HepG2 (cell line): Measurements from ENCODE around the gene EPHX1. TPM values are rescaled to one million over a fixed set of nuclear protein-coding genes. Genes with fewer than 3 reads are reported as not detected.

Experiments used
- CREB1 ChIP-seq, 2 experiments: fragments of 450-650 bp in 1 of 2; IDR thresholded peaks; 2 replicates each; pipeline ENCODE4 v1.6.1; 2016 to 2017; ENCODE audit warnings: control low read depth in 1 of 2, mild to moderate bottlenecking in 1 of 2, missing compliant biosample characterization in 1 of 2, missing genetic modification characterization in 1 of 2
- HNF4A ChIP-seq: sonication (generic); formaldehyde crosslinking; IDR thresholded peaks from 2 replicates; pipeline ENCODE4 v1.4.0; 2020; ENCODE audit warnings: missing genetic modification reagents
- KAT7 ChIP-seq: IDR thresholded peaks from 2 replicates; pipeline ENCODE4 v1.6.1; 2018; ENCODE audit warnings: borderline replicate concordance, missing compliant biosample characterization
- KLF6 ChIP-seq: IDR thresholded peaks from 2 replicates; pipeline ENCODE4 v1.8.0; 2016; ENCODE audit warnings: missing biosample characterization, missing genetic modification reagents
- NR2F2 ChIP-seq: IDR thresholded peaks from 2 replicates; pipeline ENCODE4 v1.6.1; 2012; ENCODE audit warnings: low read depth, inconsistent platforms, borderline replicate concordance
- PCBP1 ChIP-seq: fragments of 200-400 bp; formaldehyde crosslinking; IDR thresholded peaks from 2 replicates; pipeline ENCODE4 v1.6.1; 2017; ENCODE audit warnings: mild to moderate bottlenecking, low read depth, low read length, borderline replicate concordance
- TCF7L2 ChIP-seq: IDR thresholded peaks from 2 replicates; pipeline ENCODE4 v1.6.1; 2011; ENCODE audit warnings: mild to moderate bottlenecking, low read depth, low read length, moderate library complexity
- ZMYM3 ChIP-seq: sonication (generic); formaldehyde crosslinking; IDR thresholded peaks from 2 replicates; pipeline ENCODE4 v1.5.1; 2020; ENCODE audit warnings: mild to moderate bottlenecking, missing genetic modification reagents
- polyA plus RNA-seq, 8 experiments: library from polyadenylated mRNA; depleted of rRNA in 3 of 8; stranded (reverse) in 7 of 8; unstranded in 1 of 8; fragments of >200 nt; fragmentation: Illumina TruSeq in 4 of 8; extraction: Trizol in 4 of 8; gene quantifications; 2 replicates each; pipeline versions ENCODE4 v1.2.1 to v1.2.3, GENCODE V29; 2011 to 2016; ENCODE audit warnings: low read depth in 4 of 8, missing spikeins in 1 of 8, mixed read lengths in 1 of 8; ENCODE audit not compliant: insufficient read depth in 1 of 8
- total RNA-seq, 5 experiments: library from RNA; depleted of rRNA; stranded (reverse); fragments of >200 nt; fragmentation: Illumina TruSeq; extraction: Trizol; gene quantifications; 2 replicates each; pipeline ENCODE4 v1.2.3, GENCODE V29; 2016; ENCODE audit warnings: low read depth in 1 of 5
- TF ChIP-seq, protein P1 (sequence below), 2 experiments: fragments of 450-650 bp in 1 of 2; sonication (generic) in 1 of 2; formaldehyde crosslinking; IDR thresholded peaks; 2 replicates each; pipeline versions ENCODE4 v1.5.0 to v1.8.0; 2020 to 2022; ENCODE audit warnings: mild to moderate bottlenecking in 1 of 2, missing genetic modification reagents in 1 of 2
- TF ChIP-seq, protein P2 (sequence below): sonication (generic); formaldehyde crosslinking; IDR thresholded peaks from 2 replicates; pipeline ENCODE4 v1.5.1; 2020; ENCODE audit warnings: mild to moderate bottlenecking, missing genetic modification reagents, moderate library complexity
- TF ChIP-seq, protein P3 (sequence below): sonication (generic); formaldehyde crosslinking; IDR thresholded peaks from 2 replicates; pipeline ENCODE4 v1.5.0; 2020; ENCODE audit warnings: missing genetic modification reagents
- TF ChIP-seq, protein P4 (sequence below): conservative IDR thresholded peaks from 2 replicates; pipeline ENCODE4 v1.6.1; 2018; ENCODE audit warnings: missing genetic modification reagents
- TF ChIP-seq, protein P5 (sequence below): sonication (generic); formaldehyde crosslinking; IDR thresholded peaks from 2 replicates; pipeline ENCODE4 v1.9.0; 2021; ENCODE audit warnings: missing genetic modification reagents, borderline replicate concordance
- TF ChIP-seq, protein P6 (sequence below): IDR thresholded peaks from 2 replicates; pipeline ENCODE4 v1.6.1; 2012; ENCODE audit warnings: low read depth, low read length, improper control_type of control experiment

The EPHX1 gene
- total and polyA plus RNA-seq, 2 of the 13 experiments (the other 11 are each of a cell fraction or from before 2014, with no cell fraction given): 27.7 to 36.5 TPM

DNA sequence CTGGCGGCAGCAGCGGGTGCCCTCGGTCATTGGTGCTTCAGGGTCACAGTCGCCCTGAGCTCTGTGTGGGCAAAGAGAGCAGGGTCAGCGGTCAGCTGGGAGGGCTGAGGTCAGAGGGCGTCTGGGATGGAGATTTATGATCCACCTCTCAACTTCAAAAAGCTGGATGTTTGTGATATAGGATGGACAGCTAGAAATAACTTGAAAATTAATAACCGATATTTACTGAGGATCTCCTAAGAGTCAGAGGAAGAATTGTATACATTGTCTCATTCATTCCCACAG lies 77.0 kb downstream of the EPHX1 start (continued):
- no peak for TF ChIP-seq KLF6 (CRISPR knock-in tag)
- TF ChIP-seq, protein P1, sequence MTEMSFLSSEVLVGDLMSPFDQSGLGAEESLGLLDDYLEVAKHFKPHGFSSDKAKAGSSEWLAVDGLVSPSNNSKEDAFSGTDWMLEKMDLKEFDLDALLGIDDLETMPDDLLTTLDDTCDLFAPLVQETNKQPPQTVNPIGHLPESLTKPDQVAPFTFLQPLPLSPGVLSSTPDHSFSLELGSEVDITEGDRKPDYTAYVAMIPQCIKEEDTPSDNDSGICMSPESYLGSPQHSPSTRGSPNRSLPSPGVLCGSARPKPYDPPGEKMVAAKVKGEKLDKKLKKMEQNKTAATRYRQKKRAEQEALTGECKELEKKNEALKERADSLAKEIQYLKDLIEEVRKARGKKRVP (CRISPR knock-in tag; IDR thresholded peaks at IDR 0.05): no peak
- TF ChIP-seq HNF4A (CRISPR knock-in tag): peak; percentile 41; the same call in 1 of the 2 replicates
- no peak for TF ChIP-seq TCF7L2
- no peak for TF ChIP-seq PCBP1
- TF ChIP-seq, protein P2, sequence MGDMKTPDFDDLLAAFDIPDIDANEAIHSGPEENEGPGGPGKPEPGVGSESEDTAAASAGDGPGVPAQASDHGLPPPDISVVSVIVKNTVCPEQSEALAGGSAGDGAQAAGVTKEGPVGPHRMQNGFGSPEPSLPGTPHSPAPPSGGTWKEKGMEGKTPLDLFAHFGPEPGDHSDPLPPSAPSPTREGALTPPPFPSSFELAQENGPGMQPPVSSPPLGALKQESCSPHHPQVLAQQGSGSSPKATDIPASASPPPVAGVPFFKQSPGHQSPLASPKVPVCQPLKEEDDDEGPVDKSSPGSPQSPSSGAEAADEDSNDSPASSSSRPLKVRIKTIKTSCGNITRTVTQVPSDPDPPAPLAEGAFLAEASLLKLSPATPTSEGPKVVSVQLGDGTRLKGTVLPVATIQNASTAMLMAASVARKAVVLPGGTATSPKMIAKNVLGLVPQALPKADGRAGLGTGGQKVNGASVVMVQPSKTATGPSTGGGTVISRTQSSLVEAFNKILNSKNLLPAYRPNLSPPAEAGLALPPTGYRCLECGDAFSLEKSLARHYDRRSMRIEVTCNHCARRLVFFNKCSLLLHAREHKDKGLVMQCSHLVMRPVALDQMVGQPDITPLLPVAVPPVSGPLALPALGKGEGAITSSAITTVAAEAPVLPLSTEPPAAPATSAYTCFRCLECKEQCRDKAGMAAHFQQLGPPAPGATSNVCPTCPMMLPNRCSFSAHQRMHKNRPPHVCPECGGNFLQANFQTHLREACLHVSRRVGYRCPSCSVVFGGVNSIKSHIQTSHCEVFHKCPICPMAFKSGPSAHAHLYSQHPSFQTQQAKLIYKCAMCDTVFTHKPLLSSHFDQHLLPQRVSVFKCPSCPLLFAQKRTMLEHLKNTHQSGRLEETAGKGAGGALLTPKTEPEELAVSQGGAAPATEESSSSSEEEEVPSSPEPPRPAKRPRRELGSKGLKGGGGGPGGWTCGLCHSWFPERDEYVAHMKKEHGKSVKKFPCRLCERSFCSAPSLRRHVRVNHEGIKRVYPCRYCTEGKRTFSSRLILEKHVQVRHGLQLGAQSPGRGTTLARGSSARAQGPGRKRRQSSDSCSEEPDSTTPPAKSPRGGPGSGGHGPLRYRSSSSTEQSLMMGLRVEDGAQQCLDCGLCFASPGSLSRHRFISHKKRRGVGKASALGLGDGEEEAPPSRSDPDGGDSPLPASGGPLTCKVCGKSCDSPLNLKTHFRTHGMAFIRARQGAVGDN (CRISPR knock-in tag): peak; percentile 24
- no peak for TF ChIP-seq KAT7 (CRISPR knock-in tag)
- TF ChIP-seq, protein P3, sequence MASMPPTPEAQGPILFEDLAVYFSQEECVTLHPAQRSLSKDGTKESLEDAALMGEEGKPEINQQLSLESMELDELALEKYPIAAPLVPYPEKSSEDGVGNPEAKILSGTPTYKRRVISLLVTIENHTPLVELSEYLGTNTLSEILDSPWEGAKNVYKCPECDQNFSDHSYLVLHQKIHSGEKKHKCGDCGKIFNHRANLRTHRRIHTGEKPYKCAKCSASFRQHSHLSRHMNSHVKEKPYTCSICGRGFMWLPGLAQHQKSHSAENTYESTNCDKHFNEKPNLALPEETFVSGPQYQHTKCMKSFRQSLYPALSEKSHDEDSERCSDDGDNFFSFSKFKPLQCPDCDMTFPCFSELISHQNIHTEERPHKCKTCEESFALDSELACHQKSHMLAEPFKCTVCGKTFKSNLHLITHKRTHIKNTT (CRISPR knock-in tag): no peak
- no peak for TF ChIP-seq CREB1 (IDR thresholded peaks at IDR 0.05)
- TF ChIP-seq CREB1 (CRISPR knock-in tag; IDR thresholded peaks at IDR 0.05): no peak
- TF ChIP-seq, protein P4, sequence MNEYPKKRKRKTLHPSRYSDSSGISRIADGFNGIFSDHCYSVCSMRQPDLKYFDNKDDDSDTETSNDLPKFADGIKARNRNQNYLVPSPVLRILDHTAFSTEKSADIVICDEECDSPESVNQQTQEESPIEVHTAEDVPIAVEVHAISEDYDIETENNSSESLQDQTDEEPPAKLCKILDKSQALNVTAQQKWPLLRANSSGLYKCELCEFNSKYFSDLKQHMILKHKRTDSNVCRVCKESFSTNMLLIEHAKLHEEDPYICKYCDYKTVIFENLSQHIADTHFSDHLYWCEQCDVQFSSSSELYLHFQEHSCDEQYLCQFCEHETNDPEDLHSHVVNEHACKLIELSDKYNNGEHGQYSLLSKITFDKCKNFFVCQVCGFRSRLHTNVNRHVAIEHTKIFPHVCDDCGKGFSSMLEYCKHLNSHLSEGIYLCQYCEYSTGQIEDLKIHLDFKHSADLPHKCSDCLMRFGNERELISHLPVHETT: no peak
- TF ChIP-seq, protein P5, sequence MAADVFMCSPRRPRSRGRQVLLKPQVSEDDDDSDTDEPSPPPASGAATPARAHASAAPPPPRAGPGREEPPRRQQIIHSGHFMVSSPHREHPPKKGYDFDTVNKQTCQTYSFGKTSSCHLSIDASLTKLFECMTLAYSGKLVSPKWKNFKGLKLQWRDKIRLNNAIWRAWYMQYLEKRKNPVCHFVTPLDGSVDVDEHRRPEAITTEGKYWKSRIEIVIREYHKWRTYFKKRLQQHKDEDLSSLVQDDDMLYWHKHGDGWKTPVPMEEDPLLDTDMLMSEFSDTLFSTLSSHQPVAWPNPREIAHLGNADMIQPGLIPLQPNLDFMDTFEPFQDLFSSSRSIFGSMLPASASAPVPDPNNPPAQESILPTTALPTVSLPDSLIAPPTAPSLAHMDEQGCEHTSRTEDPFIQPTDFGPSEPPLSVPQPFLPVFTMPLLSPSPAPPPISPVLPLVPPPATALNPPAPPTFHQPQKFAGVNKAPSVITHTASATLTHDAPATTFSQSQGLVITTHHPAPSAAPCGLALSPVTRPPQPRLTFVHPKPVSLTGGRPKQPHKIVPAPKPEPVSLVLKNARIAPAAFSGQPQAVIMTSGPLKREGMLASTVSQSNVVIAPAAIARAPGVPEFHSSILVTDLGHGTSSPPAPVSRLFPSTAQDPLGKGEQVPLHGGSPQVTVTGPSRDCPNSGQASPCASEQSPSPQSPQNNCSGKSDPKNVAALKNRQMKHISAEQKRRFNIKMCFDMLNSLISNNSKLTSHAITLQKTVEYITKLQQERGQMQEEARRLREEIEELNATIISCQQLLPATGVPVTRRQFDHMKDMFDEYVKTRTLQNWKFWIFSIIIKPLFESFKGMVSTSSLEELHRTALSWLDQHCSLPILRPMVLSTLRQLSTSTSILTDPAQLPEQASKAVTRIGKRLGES (CRISPR knock-in tag): no peak
- TF ChIP-seq, protein P6, sequence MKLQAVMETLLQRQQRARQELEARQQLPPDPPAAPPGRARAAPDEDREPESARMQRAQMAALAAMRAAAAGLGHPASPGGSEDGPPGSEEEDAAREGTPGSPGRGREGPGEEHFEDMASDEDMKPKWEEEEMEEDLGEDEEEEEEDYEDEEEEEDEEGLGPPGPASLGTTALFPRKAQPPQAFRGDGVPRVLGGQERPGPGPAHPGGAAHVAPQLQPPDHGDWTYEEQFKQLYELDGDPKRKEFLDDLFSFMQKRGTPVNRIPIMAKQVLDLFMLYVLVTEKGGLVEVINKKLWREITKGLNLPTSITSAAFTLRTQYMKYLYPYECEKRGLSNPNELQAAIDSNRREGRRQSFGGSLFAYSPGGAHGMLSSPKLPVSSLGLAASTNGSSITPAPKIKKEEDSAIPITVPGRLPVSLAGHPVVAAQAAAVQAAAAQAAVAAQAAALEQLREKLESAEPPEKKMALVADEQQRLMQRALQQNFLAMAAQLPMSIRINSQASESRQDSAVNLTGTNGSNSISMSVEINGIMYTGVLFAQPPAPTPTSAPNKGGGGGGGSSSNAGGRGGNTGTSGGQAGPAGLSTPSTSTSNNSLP: no peak
- no peak for TF ChIP-seq ZMYM3
- TF ChIP-seq NR2F2: peak; percentile 60; the same call in 1 of the 2 replicates
